HCT116 (cell line): Measurements from ENCODE around the gene MAPKAPK5. TPM values are rescaled to one million over a fixed set of nuclear protein-coding genes. Genes with fewer than 3 reads are reported as not detected.

ENCODE experiments used
- ATAC-seq: fragments of 200-7000 bp; cut with Tn5 transposase; 2 replicates; pipeline ENCODE4 v1.9.1; 2020; ENCODE audit warnings: mild to moderate bottlenecking, moderate library complexity
- BruUV-seq: library from RNA; stranded (reverse); fragments of 400-500 nt; replicated peaks from 2 replicates; lab custom pipeline; 2021; lab: Mats Ljungman, UMichigan
- CTCF ChIA-PET: fragments of 300-600 bp; sonication (Branson Sonifier 250); formaldehyde crosslinking; loops from one replicate; lab custom pipeline; 2021; ENCODE audit warnings: antibody characterized with exemption; lab: Charles Lee
- POLR2A ChIA-PET: fragments of 300-600, 350-600 bp; sonication (Branson Sonifier 250); formaldehyde crosslinking; loops from one replicate; lab custom pipeline; 2021; ENCODE audit warnings: antibody characterized with exemption; lab: Charles Lee
- RAD21 ChIA-PET, 2 experiments: fragments of 300-600 bp; sonication (Branson Sonifier 250); formaldehyde crosslinking; loops; one replicate each; lab custom pipeline; 2023; ENCODE audit warnings: low total read pairs in 2 of 2; ENCODE audit not compliant: uncharacterized antibody in 2 of 2, unreplicated experiment in 2 of 2, low non-redundant PET in 1 of 2; lab: Charles Lee
- DNase-seq: peaks from one replicate; pipeline ENCODE4 v3.0.0-alpha.2; 2010; ENCODE audit warnings: low read depth, low spot score
- H2AFZ ChIP-seq: fragments of 200-600 bp; shearing (Covaris generic), sonication (generic); 2 replicates; pipeline ENCODE4 v1.6.1; 2017; ENCODE audit warnings: low read depth, mixed run types, mixed read lengths, antibody characterized with exemption, low read length; ENCODE audit not compliant: poor library complexity, severe bottlenecking
- H3K27ac ChIP-seq: 2 replicates; pipeline ENCODE4 v1.5.1; 2012; ENCODE audit warnings: low read depth, low read length
- H3K27me3 ChIP-seq: fragments of 200-600 bp; sonication (generic); 2 replicates; pipeline ENCODE4 v1.6.1; 2016; ENCODE audit warnings: mixed run types, low read length, mixed read lengths; ENCODE audit not compliant: insufficient read depth
- H3K36me3 ChIP-seq, 2 experiments: fragments of 200-500 bp in 1 of 2; fragments of 200-600 bp in 1 of 2; sonication (Bioruptor generic) in 1 of 2; sonication (generic) in 1 of 2; 2 replicates each; pipeline versions ENCODE4 v1.5.1 to v1.6.1; 2014 to 2016; ENCODE audit warnings: low read length in 2 of 2, inconsistent platforms in 1 of 2, mixed read lengths in 1 of 2, mixed run types in 1 of 2; ENCODE audit not compliant: insufficient read depth in 2 of 2, control insufficient read depth in 1 of 2
- H3K4me1 ChIP-seq, 2 experiments: fragments of 200-600 bp in 1 of 2; sonication (generic) in 1 of 2; 2 replicates each; pipeline versions ENCODE4 v1.5.1 to v1.6.1; 2012 to 2017; ENCODE audit warnings: low read length in 2 of 2, inconsistent platforms in 1 of 2, mild to moderate bottlenecking in 1 of 2, mixed read lengths in 1 of 2, mixed run types in 1 of 2, moderate library complexity in 1 of 2; ENCODE audit not compliant: insufficient read depth in 2 of 2, control insufficient read depth in 1 of 2
- H3K4me2 ChIP-seq: fragments of 200-600 bp; sonication (generic); 2 replicates; pipeline ENCODE4 v1.6.1; 2017; ENCODE audit warnings: mixed run types, low read length, mixed read lengths
- H3K4me3 ChIP-seq, 2 experiments: fragments of 200-600 bp in 1 of 2; sonication (generic) in 1 of 2; replicated peaks in 1 of 2; 2 replicates each; pipeline ENCODE4 v1.5.1; 2011 to 2016; ENCODE audit warnings: low read length in 2 of 2, control low read depth in 1 of 2, low read depth in 1 of 2, mild to moderate bottlenecking in 1 of 2, mixed read lengths in 1 of 2, mixed run types in 1 of 2
- H3K79me2 ChIP-seq: fragments of 200-600 bp; sonication (generic); 2 replicates; pipeline ENCODE4 v1.6.1; 2017; ENCODE audit warnings: mild to moderate bottlenecking, mixed run types, low read length, moderate library complexity, mixed read lengths; ENCODE audit not compliant: insufficient read depth
- H3K9ac ChIP-seq: fragments of 200-600 bp; sonication (generic); 2 replicates; pipeline ENCODE4 v1.6.1; 2016; ENCODE audit warnings: low read length, mixed read lengths
- H3K9me2 ChIP-seq: fragments of 200-600 bp; sonication (generic), shearing (Covaris generic); 2 replicates; pipeline ENCODE4 v1.6.1; 2017; ENCODE audit warnings: mixed run types, mild to moderate bottlenecking, moderate library complexity; ENCODE audit not compliant: insufficient read depth
- H3K9me3 ChIP-seq, 2 experiments: fragments of 200-500 bp in 1 of 2; fragments of 200-600 bp in 1 of 2; sonication (Bioruptor generic) in 1 of 2; sonication (generic) in 1 of 2; 2 replicates each; pipeline ENCODE4 v1.6.1; 2014 to 2017; ENCODE audit warnings: low read length in 2 of 2, mixed read lengths in 2 of 2, inconsistent platforms in 1 of 2, low read depth in 1 of 2, mild to moderate bottlenecking in 1 of 2, mixed run types in 1 of 2, moderate library complexity in 1 of 2; ENCODE audit not compliant: control insufficient read depth in 1 of 2, insufficient read depth in 1 of 2
- H4K20me1 ChIP-seq: fragments of 200-600 bp; sonication (generic), shearing (Covaris generic); 2 replicates; pipeline ENCODE4 v1.6.1; 2017; ENCODE audit warnings: mixed run types, mild to moderate bottlenecking, moderate library complexity; ENCODE audit not compliant: insufficient read depth
- EGR1 ChIP-seq: IDR thresholded peaks from 2 replicates; pipeline ENCODE4 v1.6.1; 2012; ENCODE audit warnings: low read depth
- FOSL1 ChIP-seq: IDR thresholded peaks from 2 replicates; pipeline ENCODE4 v1.6.1; 2012; ENCODE audit warnings: low read depth
- JUND ChIP-seq: IDR thresholded peaks from 2 replicates; pipeline ENCODE4 v1.6.1; 2012
- POLR2A ChIP-seq: IDR thresholded peaks from 2 replicates; pipeline ENCODE4 v1.7.0; 2011; ENCODE audit warnings: borderline replicate concordance; ENCODE audit not compliant: insufficient read depth, insufficient read length; ENCODE audit errors: extremely low read depth
- POLR2AphosphoS5 ChIP-seq: IDR thresholded peaks from 2 replicates; pipeline ENCODE4 v1.6.1; 2011; ENCODE audit warnings: mild to moderate bottlenecking, low read depth, low read length, moderate library complexity
- RAD21 ChIP-seq: IDR thresholded peaks from 2 replicates; pipeline ENCODE4 v1.6.1; 2012; ENCODE audit warnings: low read depth, mild to moderate bottlenecking
- SIN3A ChIP-seq: IDR thresholded peaks from 2 replicates; pipeline ENCODE4 v1.6.1; 2012; ENCODE audit warnings: low read depth
- TCF7L2 ChIP-seq: IDR thresholded peaks from 2 replicates; pipeline ENCODE4 v1.7.0; 2011; ENCODE audit warnings: borderline replicate concordance, inconsistent platforms; ENCODE audit not compliant: insufficient read depth, insufficient read length; ENCODE audit errors: extremely low read depth
- YY1 ChIP-seq: IDR thresholded peaks from 2 replicates; pipeline ENCODE4 v1.6.1; 2011; ENCODE audit warnings: low read length, low read depth, moderate library complexity, mild to moderate bottlenecking; ENCODE audit not compliant: insufficient replicate concordance; ENCODE audit errors: extremely low read depth
- ZNF274 ChIP-seq: fragments of 200-500 bp; sonication (Bioruptor generic); IDR thresholded peaks from 2 replicates; pipeline ENCODE4 v1.6.1; 2014; ENCODE audit warnings: mild to moderate bottlenecking, low read depth, low read length, inconsistent platforms
- intact Hi-C: fragments of 100-400 bp; cut with micrococcal nuclease; formaldehyde crosslinking; loops from 2 replicates; pipeline ENCODE4 v1.10.0; 2022
- total RNA-seq: library from RNA; stranded (reverse); gene quantifications from one replicate; pipeline ENCODE4 v1.2.1, GENCODE V29; 2021; ENCODE audit not compliant: unreplicated experiment
- TF ChIP-seq, protein P1 (sequence below): IDR thresholded peaks from 2 replicates; pipeline ENCODE4 v1.6.1; 2012; ENCODE audit warnings: low read depth
- TF ChIP-seq, protein P2 (sequence below): IDR thresholded peaks from 2 replicates; pipeline ENCODE4 v1.6.1; 2011; ENCODE audit warnings: mild to moderate bottlenecking, low read length, moderate library complexity; ENCODE audit not compliant: insufficient replicate concordance; ENCODE audit errors: extremely low read depth

MAPKAPK5 gene
- total RNA-seq, 1 experiment from 2014 or later, result 57.9 TPM

DNA sequence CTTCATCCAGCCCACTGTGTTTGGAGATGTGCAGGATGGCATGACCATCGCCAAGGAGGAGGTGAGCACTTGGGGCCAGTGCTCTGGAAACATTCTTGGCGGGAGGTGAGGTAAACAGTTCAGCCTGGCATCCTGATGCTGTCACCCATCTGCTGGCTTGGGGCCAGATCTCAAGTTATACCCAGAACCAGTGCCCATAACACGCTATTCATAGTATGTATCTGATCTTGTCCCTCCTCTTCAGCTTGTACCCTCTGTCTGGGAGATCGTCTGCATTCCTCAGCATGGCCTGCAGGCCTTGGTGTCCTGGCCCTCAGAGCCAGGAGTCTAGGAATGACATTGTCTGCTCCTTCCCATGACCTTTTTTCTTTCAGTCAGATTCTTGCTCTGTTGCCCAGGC, 43.8 kb upstream of the MAPKAPK5 start:
- no peak for DNase-seq
- H3K4me2 ChIP-seq, result no peak overlapping the region
- H3K4me1 ChIP-seq, result no peaks in the 10 kb centered on the region
- H3K9me3 ChIP-seq, result no peaks in the 10 kb centered on the region
- TF ChIP-seq, protein P1, sequence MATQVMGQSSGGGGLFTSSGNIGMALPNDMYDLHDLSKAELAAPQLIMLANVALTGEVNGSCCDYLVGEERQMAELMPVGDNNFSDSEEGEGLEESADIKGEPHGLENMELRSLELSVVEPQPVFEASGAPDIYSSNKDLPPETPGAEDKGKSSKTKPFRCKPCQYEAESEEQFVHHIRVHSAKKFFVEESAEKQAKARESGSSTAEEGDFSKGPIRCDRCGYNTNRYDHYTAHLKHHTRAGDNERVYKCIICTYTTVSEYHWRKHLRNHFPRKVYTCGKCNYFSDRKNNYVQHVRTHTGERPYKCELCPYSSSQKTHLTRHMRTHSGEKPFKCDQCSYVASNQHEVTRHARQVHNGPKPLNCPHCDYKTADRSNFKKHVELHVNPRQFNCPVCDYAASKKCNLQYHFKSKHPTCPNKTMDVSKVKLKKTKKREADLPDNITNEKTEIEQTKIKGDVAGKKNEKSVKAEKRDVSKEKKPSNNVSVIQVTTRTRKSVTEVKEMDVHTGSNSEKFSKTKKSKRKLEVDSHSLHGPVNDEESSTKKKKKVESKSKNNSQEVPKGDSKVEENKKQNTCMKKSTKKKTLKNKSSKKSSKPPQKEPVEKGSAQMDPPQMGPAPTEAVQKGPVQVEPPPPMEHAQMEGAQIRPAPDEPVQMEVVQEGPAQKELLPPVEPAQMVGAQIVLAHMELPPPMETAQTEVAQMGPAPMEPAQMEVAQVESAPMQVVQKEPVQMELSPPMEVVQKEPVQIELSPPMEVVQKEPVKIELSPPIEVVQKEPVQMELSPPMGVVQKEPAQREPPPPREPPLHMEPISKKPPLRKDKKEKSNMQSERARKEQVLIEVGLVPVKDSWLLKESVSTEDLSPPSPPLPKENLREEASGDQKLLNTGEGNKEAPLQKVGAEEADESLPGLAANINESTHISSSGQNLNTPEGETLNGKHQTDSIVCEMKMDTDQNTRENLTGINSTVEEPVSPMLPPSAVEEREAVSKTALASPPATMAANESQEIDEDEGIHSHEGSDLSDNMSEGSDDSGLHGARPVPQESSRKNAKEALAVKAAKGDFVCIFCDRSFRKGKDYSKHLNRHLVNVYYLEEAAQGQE, result no peak
- TF ChIP-seq RAD21 (no peak), JUND (no peak), TCF7L2 (no peak), POLR2AphosphoS5 (no peak), EGR1 (no peak), YY1 (no peak), POLR2A (no peak), FOSL1 (no peak), SIN3A (no peak), ZNF274 (no peak)
- TF ChIP-seq, protein P2, sequence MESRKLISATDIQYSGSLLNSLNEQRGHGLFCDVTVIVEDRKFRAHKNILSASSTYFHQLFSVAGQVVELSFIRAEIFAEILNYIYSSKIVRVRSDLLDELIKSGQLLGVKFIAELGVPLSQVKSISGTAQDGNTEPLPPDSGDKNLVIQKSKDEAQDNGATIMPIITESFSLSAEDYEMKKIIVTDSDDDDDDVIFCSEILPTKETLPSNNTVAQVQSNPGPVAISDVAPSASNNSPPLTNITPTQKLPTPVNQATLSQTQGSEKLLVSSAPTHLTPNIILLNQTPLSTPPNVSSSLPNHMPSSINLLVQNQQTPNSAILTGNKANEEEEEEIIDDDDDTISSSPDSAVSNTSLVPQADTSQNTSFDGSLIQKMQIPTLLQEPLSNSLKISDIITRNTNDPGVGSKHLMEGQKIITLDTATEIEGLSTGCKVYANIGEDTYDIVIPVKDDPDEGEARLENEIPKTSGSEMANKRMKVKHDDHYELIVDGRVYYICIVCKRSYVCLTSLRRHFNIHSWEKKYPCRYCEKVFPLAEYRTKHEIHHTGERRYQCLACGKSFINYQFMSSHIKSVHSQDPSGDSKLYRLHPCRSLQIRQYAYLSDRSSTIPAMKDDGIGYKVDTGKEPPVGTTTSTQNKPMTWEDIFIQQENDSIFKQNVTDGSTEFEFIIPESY, result no peak
- TF ChIP-seq, all 23 proteins: peak for 0
- ATAC-seq, result no peak
- no peaks in the 10 kb centered on the region for H3K27me3 ChIP-seq
- ChIA-PET POLR2A (no interaction called here), RAD21 (no interaction called here), CTCF (no interaction called here)
- no TSS peak for BruUV-seq
- H4K20me1 ChIP-seq, result no peaks in the 10 kb centered on the region
- no peaks in the 10 kb centered on the region for H3K79me2 ChIP-seq
- no peak overlapping the region for H3K27ac ChIP-seq
- intact Hi-C loops, result no loop called here
- no peaks in the 10 kb centered on the region for H3K9me2 ChIP-seq
- H2AFZ ChIP-seq, result no peak overlapping the region
- H3K9ac ChIP-seq, result no peak overlapping the region
- no peak overlapping the region for H3K4me3 ChIP-seq
- peaks cover 0 to 8% of the 10 kb centered on the region in 2 experiments; a peak in 1 of 4 replicates for H3K36me3 ChIP-seq
